H1 (cell line): ENCODE results near the gene SMYD5. TPM values are rescaled to one million over a fixed set of nuclear protein-coding genes. Genes with fewer than 3 reads are reported as not detected.

Source experiments
- CTCF ChIA-PET: fragments of 300-600 bp; sonication (Branson Sonifier 250); formaldehyde crosslinking; loops from one replicate; lab custom pipeline; 2021; ENCODE audit not compliant: partially characterized antibody; lab: Charles Lee
- POLR2A ChIA-PET: fragments of 300-600 bp; sonication (Branson Sonifier 250); formaldehyde crosslinking; loops from one replicate; lab custom pipeline; 2021; ENCODE audit warnings: inconsistent platforms; ENCODE audit not compliant: partially characterized antibody; lab: Charles Lee
- DNase-seq, 2 experiments: peaks; one replicate each; pipeline versions ENCODE4 v3.0.0 to v3.0.0-alpha.2; 2010 to 2022; ENCODE audit warnings: low spot score in 2 of 2, low read depth in 1 of 2, mixed read lengths in 1 of 2
- FAIRE-seq: peaks from 2 replicates; lab custom pipeline; 2011; peaks lifted over from hg19 to GRCh38; lab: Jason Lieb, UNC
- H2AFZ ChIP-seq: 2 replicates; pipeline ENCODE4 v1.8.1; 2012; ENCODE audit warnings: low read length, inconsistent platforms
- H2AK5ac ChIP-seq: 2 replicates; pipeline ENCODE4 v1.6.1; 2013; ENCODE audit warnings: low read depth, low read length
- H2BK120ac ChIP-seq: replicated peaks from 2 replicates; pipeline ENCODE3; 2013; ENCODE audit warnings: low read depth, low read length, inconsistent platforms
- H2BK12ac ChIP-seq: 2 replicates; pipeline ENCODE4 v1.6.1; 2013; ENCODE audit warnings: low read depth, low read length
- H2BK15ac ChIP-seq: 2 replicates; pipeline ENCODE4 v1.6.1; 2013; ENCODE audit warnings: low read length
- H2BK20ac ChIP-seq: 2 replicates; pipeline ENCODE4 v1.6.1; 2013; ENCODE audit warnings: low read length
- H2BK5ac ChIP-seq: 2 replicates; pipeline ENCODE4 v1.6.1; 2013; ENCODE audit warnings: low read depth, low read length
- H3K14ac ChIP-seq: 2 replicates; pipeline ENCODE4 v1.6.1; 2013; ENCODE audit warnings: inconsistent platforms; ENCODE audit not compliant: insufficient read length
- H3K18ac ChIP-seq: 2 replicates; pipeline ENCODE4 v1.6.1; 2013; ENCODE audit warnings: low read length; ENCODE audit errors: extremely low read depth
- H3K23ac ChIP-seq: 2 replicates; pipeline ENCODE4 v1.6.1; 2013; ENCODE audit warnings: inconsistent platforms; ENCODE audit not compliant: insufficient read length
- H3K23me2 ChIP-seq: 2 replicates; pipeline ENCODE4 v1.6.1; 2013; ENCODE audit warnings: low read depth, low read length
- H3K27ac ChIP-seq: 2 replicates; pipeline ENCODE4 v1.6.1; 2011; ENCODE audit warnings: low read depth, low read length, inconsistent platforms
- H3K27me3 ChIP-seq, 4 experiments: replicated peaks in 1 of 4; 1 replicate in 1 of 4; 2 replicates in 3 of 4; pipeline versions ENCODE4 v1.6.1 to v1.8.1; 2011 to 2013; ENCODE audit warnings: low read length in 3 of 4, mild to moderate bottlenecking in 3 of 4, inconsistent platforms in 2 of 4, mixed read lengths in 2 of 4, moderate library complexity in 1 of 4; ENCODE audit not compliant: control insufficient read depth in 3 of 4, insufficient read depth in 3 of 4; ENCODE audit errors: extremely low read depth in 1 of 4
- H3K36me3 ChIP-seq, 4 experiments: 2 replicates each; pipeline versions ENCODE4 v1.6.1 to v1.8.1; 2011 to 2013; ENCODE audit warnings: mild to moderate bottlenecking in 4 of 4, low read length in 3 of 4, moderate library complexity in 2 of 4, control low read depth in 1 of 4, inconsistent platforms in 1 of 4; ENCODE audit not compliant: insufficient read depth in 4 of 4, control insufficient read depth in 2 of 4
- H3K4ac ChIP-seq: replicated peaks from 2 replicates; pipeline ENCODE3; 2013; ENCODE audit warnings: low read length, low read depth, mixed read lengths, inconsistent platforms; ENCODE audit not compliant: insufficient read length
- H3K4me1 ChIP-seq, 4 experiments: replicated peaks in 1 of 4; 1 replicate in 1 of 4; 2 replicates in 3 of 4; pipeline versions ENCODE4 v1.6.1 to v1.8.1; 2011 to 2013; ENCODE audit warnings: low read length in 3 of 4, inconsistent platforms in 2 of 4, mixed read lengths in 1 of 4; ENCODE audit not compliant: insufficient read depth in 4 of 4, control insufficient read depth in 3 of 4
- H3K4me2 ChIP-seq, 2 experiments: 2 replicates each; pipeline versions ENCODE4 v1.6.1 to v1.8.1; 2011 to 2013; ENCODE audit warnings: low read depth in 2 of 2, low read length in 2 of 2, control low read depth in 1 of 2, inconsistent platforms in 1 of 2, mild to moderate bottlenecking in 1 of 2; ENCODE audit not compliant: insufficient read depth in 1 of 2
- H3K4me3 ChIP-seq, 4 experiments: fragments of 200-600, 300-600 bp in 1 of 4; sonication (generic), shearing (Covaris generic), sonication (Bioruptor Twin) in 1 of 4; 2 replicates each; pipeline versions ENCODE4 v1.5.1 to v1.8.1; 2011 to 2016; ENCODE audit warnings: low read length in 4 of 4, low read depth in 3 of 4, control low read depth in 2 of 4, inconsistent platforms in 2 of 4, mild to moderate bottlenecking in 2 of 4, mixed read lengths in 1 of 4, moderate library complexity in 1 of 4; ENCODE audit not compliant: insufficient read depth in 2 of 4; ENCODE audit errors: extremely low read depth in 1 of 4
- H3K56ac ChIP-seq: replicated peaks from 2 replicates; pipeline ENCODE3; 2013; ENCODE audit warnings: low read depth, mild to moderate bottlenecking, mixed read lengths, low read length, inconsistent platforms; ENCODE audit not compliant: insufficient read length
- H3K79me1 ChIP-seq: 2 replicates; pipeline ENCODE4 v1.6.1; 2013; ENCODE audit warnings: low read depth, low read length, control low read depth
- H3K79me2 ChIP-seq, 2 experiments: 2 replicates each; pipeline versions ENCODE4 v1.6.1 to v1.8.1; 2012 to 2013; ENCODE audit warnings: low read length in 2 of 2, mild to moderate bottlenecking in 2 of 2, inconsistent platforms in 1 of 2; ENCODE audit not compliant: insufficient read depth in 2 of 2, control insufficient read depth in 1 of 2
- H3K9ac ChIP-seq, 4 experiments: replicated peaks in 1 of 4; 1 replicate in 1 of 4; 2 replicates in 3 of 4; pipeline versions ENCODE4 v1.6.1 to v1.8.1; 2011 to 2013; ENCODE audit warnings: low read depth in 3 of 4, low read length in 3 of 4, control low read depth in 2 of 4, mild to moderate bottlenecking in 2 of 4, moderate library complexity in 2 of 4, inconsistent platforms in 1 of 4; ENCODE audit errors: extremely low read depth in 1 of 4
- H3K9me3 ChIP-seq, 2 experiments: 2 replicates each; pipeline versions ENCODE4 v1.6.1 to v1.8.1; 2012 to 2013; ENCODE audit warnings: mild to moderate bottlenecking in 2 of 2, moderate library complexity in 2 of 2, control low read depth in 1 of 2, inconsistent platforms in 1 of 2, low read depth in 1 of 2, low read length in 1 of 2, mixed read lengths in 1 of 2; ENCODE audit not compliant: insufficient read depth in 2 of 2
- H4K20me1 ChIP-seq, 2 experiments: replicated peaks in 1 of 2; 2 replicates each; pipeline versions ENCODE3 to v1.8.1; 2011 to 2013; ENCODE audit warnings: inconsistent platforms in 2 of 2, low read length in 2 of 2, mild to moderate bottlenecking in 1 of 2; ENCODE audit not compliant: insufficient read depth in 2 of 2, control insufficient read depth in 1 of 2
- H4K5ac ChIP-seq: 2 replicates; pipeline ENCODE4 v1.6.1; 2013; ENCODE audit warnings: low read length, low read depth, mixed read lengths, inconsistent platforms; ENCODE audit not compliant: insufficient read length
- H4K8ac ChIP-seq: 2 replicates; pipeline ENCODE4 v1.8.0; 2013; ENCODE audit warnings: mild to moderate bottlenecking, moderate library complexity, low read length, inconsistent platforms; ENCODE audit not compliant: insufficient read depth; ENCODE audit errors: extremely low read depth
- H4K91ac ChIP-seq: replicated peaks from 2 replicates; pipeline ENCODE3; 2013; ENCODE audit warnings: low read length, mixed read lengths, inconsistent platforms; ENCODE audit not compliant: insufficient read length
- BCL11A ChIP-seq, 2 experiments: IDR thresholded peaks; one replicate each; pipeline ENCODE4 v1.6.1; 2011; ENCODE audit warnings: low read depth in 2 of 2, low read length in 2 of 2, mild to moderate bottlenecking in 2 of 2
- BRCA1 ChIP-seq: IDR thresholded peaks from 2 replicates; pipeline ENCODE4 v1.6.1; 2012; ENCODE audit warnings: low read depth, low read length, improper control_type of control experiment
- CHD2 ChIP-seq: IDR thresholded peaks from 2 replicates; pipeline ENCODE4 v1.6.1; 2012; ENCODE audit warnings: low read length, improper control_type of control experiment
- EGR1 ChIP-seq: IDR thresholded peaks from 2 replicates; pipeline ENCODE4 v1.6.1; 2011; ENCODE audit warnings: low read depth, low read length, borderline replicate concordance
- FOSL1 ChIP-seq: IDR thresholded peaks from 2 replicates; pipeline ENCODE4 v1.6.1; 2011; ENCODE audit warnings: mild to moderate bottlenecking, low read depth, low read length, moderate library complexity; ENCODE audit not compliant: insufficient read depth
- HDAC2 ChIP-seq, 2 experiments: fragments of 300-600 bp in 1 of 2; sonication (generic) in 1 of 2; IDR thresholded peaks; 2 replicates each; pipeline ENCODE4 v1.6.1; 2011 to 2012; ENCODE audit warnings: low read depth in 2 of 2, low read length in 2 of 2, mild to moderate bottlenecking in 2 of 2, moderate library complexity in 2 of 2, borderline replicate concordance in 1 of 2, inconsistent platforms in 1 of 2
- POLR2AphosphoS5 ChIP-seq: IDR thresholded peaks from 2 replicates; pipeline ENCODE4 v1.6.1; 2011; ENCODE audit warnings: low read depth, low read length
- RNF2 ChIP-seq: fragments of 200-900, 300-1000 bp; sonication (generic); IDR thresholded peaks from 2 replicates; pipeline ENCODE4 v1.7.1; 2016; ENCODE audit warnings: borderline replicate concordance, low read depth, mild to moderate bottlenecking, antibody characterized with exemption, low read length; ENCODE audit not compliant: poor library complexity, severe bottlenecking; ENCODE audit errors: missing control alignments
- SAP30 ChIP-seq: fragments of 300-600 bp; sonication (generic); IDR thresholded peaks from 2 replicates; pipeline ENCODE4 v1.7.1; 2012; ENCODE audit warnings: low read length, moderate library complexity, mild to moderate bottlenecking, inconsistent platforms; ENCODE audit not compliant: insufficient read depth, insufficient replicate concordance
- SIX5 ChIP-seq: IDR thresholded peaks from 2 replicates; pipeline ENCODE4 v1.6.1; 2011; ENCODE audit warnings: mild to moderate bottlenecking, low read depth, low read length
- SUZ12 ChIP-seq: fragments of 200-600 bp; sonication (generic); IDR thresholded peaks from 2 replicates; pipeline ENCODE4 v1.6.1; 2012; ENCODE audit warnings: mild to moderate bottlenecking, inconsistent platforms, low read length, moderate library complexity, mixed read lengths
- ZNF274 ChIP-seq: IDR thresholded peaks from 2 replicates; pipeline ENCODE4 v1.7.0; 2012; ENCODE audit warnings: low read length, borderline replicate concordance; ENCODE audit errors: extremely low read depth
- WGBS, 2 experiments: shearing (Covaris generic) in 1 of 2; methylation state at CpG; one replicate each; pipeline versions ENCODE4 v1.1.6 to v1.1.7; 2013 to 2015; ENCODE audit warnings: low lambda C conversion rate in 2 of 2, mixed read lengths in 2 of 2, inconsistent platforms in 1 of 2, low coverage in 1 of 2, missing lambda C conversion rate in 1 of 2; ENCODE audit not compliant: insufficient replicate concordance in 2 of 2, insufficient coverage in 1 of 2, insufficient read length in 1 of 2; ENCODE audit errors: extremely low coverage in 1 of 2, missing lambda C conversion rate in 1 of 2; 5-methylcytosine and 5-hydroxymethylcytosine counted together
- polyA plus RNA-seq, 7 experiments: library from polyadenylated mRNA; depleted of rRNA in 3 of 7; stranded (reverse) in 5 of 7; unstranded in 2 of 7; fragments of >200 nt in 5 of 7; fragments of 200-250 nt in 2 of 7; gene quantifications; 1 replicate in 5 of 7; 2 replicates in 1 of 7; 4 replicates in 1 of 7; pipeline versions ENCODE4 v1.2.1 to v1.2.3, GENCODE V29; 2011 to 2013; ENCODE audit warnings: missing spikeins in 2 of 7, mixed read lengths in 2 of 7
- total RNA-seq: library from RNA; stranded (reverse); fragmentation: NEBNext Ultra II Directional; extraction: Animal tissue kit (Norgen Biotek cat#: 25700); gene quantifications from 2 replicates; pipeline ENCODE4 v1.2.1, GENCODE V29; 2021

SMYD5 gene
- total and polyA plus RNA-seq, 2 of the 8 experiments (the other 6 are each of a cell fraction or from before 2014, with no cell fraction given), result 35.2 to 56.7 TPM

DNA sequence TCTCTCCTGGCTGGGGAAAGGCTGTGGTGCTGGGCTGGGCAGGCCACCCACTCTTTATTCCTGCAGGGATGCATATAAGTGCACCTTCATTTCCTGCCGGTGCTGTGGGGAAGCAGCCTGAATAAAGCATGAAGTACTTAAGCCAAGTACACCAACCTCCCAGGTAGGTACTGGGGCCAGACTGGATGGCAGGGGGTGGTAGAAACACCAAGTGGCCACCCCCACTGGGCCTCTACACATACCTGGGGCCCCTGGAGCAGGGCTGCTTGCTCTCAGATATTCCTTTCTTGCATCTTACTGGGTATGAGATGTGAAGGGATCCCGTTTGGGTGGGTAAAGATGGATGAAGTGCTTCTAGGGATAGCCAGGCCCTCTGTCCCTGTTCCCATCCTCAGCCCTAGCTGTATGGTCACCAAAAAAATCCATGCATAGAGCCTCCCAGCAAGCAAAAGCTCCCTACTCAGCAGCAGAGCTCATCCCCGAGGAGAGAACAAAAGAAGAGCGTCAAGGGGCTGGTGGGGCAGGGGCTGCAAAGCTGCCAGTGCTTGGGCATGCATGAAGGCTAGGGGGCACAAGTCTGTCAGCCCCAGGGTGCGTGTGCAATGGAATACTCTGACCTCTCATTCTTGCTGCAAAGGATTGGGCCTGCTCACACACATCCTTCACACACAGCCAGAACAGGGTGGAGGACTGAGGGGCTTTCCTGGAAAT is 42.0 kb downstream of the SMYD5 start:
- H3K9ac ChIP-seq, result no peak overlapping the region
- DNase-seq (no peak), FAIRE-seq (no peak)
- H3K18ac ChIP-seq, result no peak overlapping the region
- H4K8ac ChIP-seq, result no peak overlapping the region
- H2AK5ac ChIP-seq, result no peak overlapping the region
- H2BK15ac ChIP-seq, result no peak overlapping the region
- H3K4ac ChIP-seq, result no peak overlapping the region
- H2AFZ ChIP-seq, result no peak overlapping the region
- H4K20me1 ChIP-seq, result peaks cover 15 to 16% of the 10 kb centered on the region in 2 experiments
- no peaks in the 10 kb centered on the region for H3K23me2 ChIP-seq
- POLR2A ChIA-PET, result interaction anchor here (0.9 to 5.1 kb wide), 9 partner anchors 9 to 43 kb away, joined by 3 to 53 read pairs (median 7); partner anchors contain the start of genes CCT7 and PRADC1
- H3K79me1 ChIP-seq, result no peaks in the 10 kb centered on the region
- no peaks in the 10 kb centered on the region for H3K79me2 ChIP-seq
- no peak overlapping the region for H3K56ac ChIP-seq
- no peak overlapping the region for H3K4me2 ChIP-seq
- peaks cover 14 to 45% (median 25%) of the 10 kb centered on the region in 4 experiments; a peak in 7 of 8 replicates for H3K36me3 ChIP-seq
- no peak overlapping the region for H4K5ac ChIP-seq
- H3K4me3 ChIP-seq, result no peak overlapping the region
- WGBS, 2 experiments, result 67% methylated on average over 5 of the region's 5 CpGs; no CpG with 5 or more reads in 1 of the 2 experiments
- H3K9me3 ChIP-seq, result no peaks in the 10 kb centered on the region
- no peak overlapping the region for H3K14ac ChIP-seq
- no peaks in the 10 kb centered on the region for H3K27me3 ChIP-seq
- no peak overlapping the region for H3K23ac ChIP-seq
- no peak overlapping the region for H4K91ac ChIP-seq
- H2BK120ac ChIP-seq, result no peak overlapping the region
- H2BK12ac ChIP-seq, result no peak overlapping the region
- H3K27ac ChIP-seq, result no peak overlapping the region
- peak overlapping the region; percentile 21; the same call in 1 of the 2 replicates for H2BK5ac ChIP-seq
- H2BK20ac ChIP-seq, result no peak overlapping the region
- H3K4me1 ChIP-seq, result peaks cover 0 to 12% (median 4%) of the 10 kb centered on the region in 4 experiments; a peak in 3 of 7 replicates
- CTCF ChIA-PET, result interaction anchor here (1.2 to 7.0 kb wide), 11 partner anchors 11 to 100 kb away, joined by 3 to 51 read pairs (median 6); partner anchors contain the start of genes CCT7, EGR4, NOTO and PRADC1
- TF ChIP-seq RNF2 (no peak), SAP30 (no peak), SUZ12 (no peak), BRCA1 (no peak), BCL11A (IDR thresholded peaks at IDR 0.05; ENCODE audit: low read depth in 2 of 2, low read length in 2 of 2) (no peak), ZNF274 (no peak), CHD2 (no peak), FOSL1 (no peak), SIX5 (no peak), EGR1 (no peak), POLR2AphosphoS5 (no peak; the same call in 1 of the 2 replicates), HDAC2 (IDR thresholded peaks at IDR 0.05; ENCODE audit: borderline replicate concordance in 1 of 2, low read depth in 2 of 2, low read length in 2 of 2) (no peak)
